NCI-H1092 treated with DMSO at 0.1 percent for 48 hours (cell line): ENCODE data around the gene ARID1A.
"Not testable (repeated sequence)": the region's sequence is repeated elsewhere in the genome, so short reads cannot be mapped to it uniquely, and the experiment has no call there.

Experiments
- DNase-seq: peaks from one replicate; lab custom pipeline; 2025; lab: John Stamatoyannopoulos, UW

The ARID1A gene

DNA sequence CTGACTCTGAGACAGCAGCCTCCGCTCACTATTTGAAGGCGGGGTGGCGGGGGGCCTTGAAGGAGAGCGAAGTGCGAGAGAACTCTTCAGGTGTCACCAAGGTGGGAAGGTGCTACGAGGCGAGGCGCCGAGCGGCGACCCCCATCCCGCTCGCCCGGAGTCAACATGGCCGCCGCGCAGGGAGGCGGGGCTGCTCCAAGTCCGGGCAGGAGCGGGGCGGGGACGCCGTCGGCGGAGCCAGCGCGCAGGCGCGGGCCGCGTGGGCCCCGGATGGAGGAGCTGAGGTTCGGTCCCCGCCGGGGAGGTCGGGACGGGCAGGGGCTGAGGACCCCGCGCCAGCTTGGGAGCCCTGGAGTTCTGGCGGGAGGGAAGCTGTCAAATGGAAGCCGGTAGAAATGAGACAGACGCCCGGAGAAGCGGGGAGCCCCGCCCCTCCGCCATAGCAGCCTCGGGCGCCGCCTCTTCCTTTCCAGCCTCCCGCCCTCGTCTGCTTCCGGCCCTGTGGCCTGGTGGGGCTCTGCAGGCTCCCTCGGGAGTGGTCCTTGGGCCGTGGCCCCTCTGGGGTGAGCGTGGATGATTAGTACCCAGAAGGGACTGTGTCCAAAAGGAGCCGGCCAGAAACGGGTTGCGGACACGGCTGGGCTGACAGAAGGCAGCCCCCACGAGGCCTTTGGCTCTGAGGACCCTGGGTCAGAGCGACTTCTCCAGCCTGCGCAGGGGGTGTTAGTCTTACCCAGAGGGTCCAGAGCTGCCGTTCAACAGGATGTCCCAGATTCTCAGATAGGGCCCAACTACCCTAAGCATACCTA, 92.1 kb downstream of the ARID1A start, which contains the start of gene PIGV:
TSS of gene PIGV (plus strand) at position 245 of the 809 bp plus-strand sequence. CDS start 2,866 bp downstream, outside the sequence.
- DNase-seq: peak; percentile 98

DNA sequence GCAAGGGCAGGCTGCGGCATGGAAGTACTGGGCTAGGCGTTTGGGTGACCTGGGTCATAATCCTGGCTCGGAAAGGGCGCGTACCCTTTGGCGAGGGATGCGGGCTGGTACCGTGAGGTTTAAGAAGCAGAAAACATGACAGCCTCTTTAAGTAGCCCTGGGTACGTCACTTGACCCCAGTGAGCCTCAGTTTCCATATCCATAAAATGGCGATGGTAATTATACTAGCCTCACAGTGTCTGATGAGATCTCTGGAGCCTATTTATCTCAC, 92.6 kb downstream of the ARID1A start:
- DNase-seq: no peak

- peak; percentile 87 for DNase-seq
Observed at GRCh38 chr1:26788836-26789611, 93.2 kb downstream of the ARID1A start.

GRCh38 chr1:26789612-26789865, 93.7 kb downstream of the ARID1A start:
- no peak for DNase-seq

DNA sequence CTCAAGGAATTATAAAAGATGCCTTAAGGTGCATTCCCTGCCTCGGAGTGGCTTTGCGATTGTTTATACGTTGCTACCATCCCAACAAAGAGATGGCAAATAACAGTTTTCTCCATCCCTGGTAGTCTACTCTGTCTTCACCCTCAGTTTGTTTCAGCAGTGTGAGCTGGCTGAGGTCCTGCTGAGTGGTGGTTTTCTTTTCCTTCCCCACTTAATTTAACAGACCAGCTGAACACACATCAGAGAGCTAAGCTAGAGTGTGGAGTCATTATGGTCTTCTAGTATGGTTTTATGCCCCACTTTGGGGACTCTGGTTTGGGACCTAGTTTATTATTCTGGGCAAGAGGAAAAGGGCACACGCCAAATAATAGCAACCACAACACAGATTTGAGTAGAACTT, 94.1 kb downstream of the ARID1A start:
- no peak for DNase-seq

DNA sequence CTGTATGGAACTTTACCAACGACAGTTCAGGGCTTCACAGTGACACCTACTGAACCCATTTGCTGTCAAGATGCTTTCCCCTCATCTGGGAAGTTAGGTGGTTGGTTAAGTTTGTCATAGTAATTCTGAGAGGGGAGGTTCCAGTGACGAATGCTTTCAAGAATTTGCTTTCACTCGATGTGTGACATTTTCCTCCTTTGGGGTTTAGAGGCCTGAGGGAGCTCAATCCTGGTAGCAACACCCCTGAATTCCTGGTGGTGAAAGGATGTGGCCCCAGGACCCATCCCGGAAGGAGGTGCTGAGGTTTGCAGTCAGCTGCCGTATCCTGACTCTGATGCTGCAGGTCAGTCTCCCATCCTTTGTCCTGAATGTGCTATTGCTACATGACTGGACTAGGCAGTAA, 94.7 kb downstream of the ARID1A start:
- DNase-seq: no peak

DNA sequence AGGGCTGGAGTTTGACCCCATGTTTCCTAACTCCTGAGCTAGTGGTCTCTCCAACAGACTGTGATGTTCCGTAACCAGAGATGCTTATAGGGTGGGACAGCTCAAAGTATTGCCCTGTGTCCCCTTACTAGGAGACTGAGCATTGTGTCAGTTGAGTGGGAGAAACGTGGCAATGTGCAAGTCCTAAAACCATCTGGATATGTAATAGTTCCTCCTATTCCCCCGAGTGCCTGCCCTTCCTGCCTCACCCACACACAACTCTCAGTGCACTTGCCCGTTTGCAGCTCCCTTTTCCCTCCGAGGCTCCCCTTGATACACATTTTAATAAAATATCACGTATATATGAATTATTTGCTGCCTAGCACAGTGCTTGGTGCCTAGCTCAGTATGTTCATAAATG, 95.3 kb downstream of the ARID1A start:
- DNase-seq: no peak

- no peak for DNase-seq
Observed at GRCh38 chr1:26791626-26792025, 95.8 kb downstream of the ARID1A start.

GRCh38 chr1:26792924-26793323, 97.1 kb downstream of the ARID1A start:
- DNase-seq: no peak

GRCh38 chr1:26794391-26794790, 98.6 kb downstream of the ARID1A start:
- no peak for DNase-seq

DNA sequence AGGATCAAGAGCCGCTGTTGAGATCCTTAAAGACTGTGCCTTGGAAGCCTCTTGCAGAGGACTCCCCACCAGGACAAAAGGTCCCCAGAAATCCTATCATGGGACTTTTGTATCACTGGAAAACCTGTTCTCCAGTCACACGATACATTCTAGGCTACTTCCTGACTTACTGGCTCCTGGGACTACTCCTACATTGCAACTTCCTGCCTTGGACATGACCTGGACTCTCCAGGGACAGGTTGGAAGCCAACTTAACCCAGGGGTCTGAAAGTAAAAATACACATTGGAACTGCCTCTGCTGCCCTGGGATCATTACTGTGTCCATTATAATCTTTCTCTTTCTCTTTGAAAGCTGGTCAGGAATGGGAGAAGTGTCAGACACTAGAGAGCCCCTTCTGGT, 101.8 kb downstream of the ARID1A start:
- DNase-seq: no peak

DNA sequence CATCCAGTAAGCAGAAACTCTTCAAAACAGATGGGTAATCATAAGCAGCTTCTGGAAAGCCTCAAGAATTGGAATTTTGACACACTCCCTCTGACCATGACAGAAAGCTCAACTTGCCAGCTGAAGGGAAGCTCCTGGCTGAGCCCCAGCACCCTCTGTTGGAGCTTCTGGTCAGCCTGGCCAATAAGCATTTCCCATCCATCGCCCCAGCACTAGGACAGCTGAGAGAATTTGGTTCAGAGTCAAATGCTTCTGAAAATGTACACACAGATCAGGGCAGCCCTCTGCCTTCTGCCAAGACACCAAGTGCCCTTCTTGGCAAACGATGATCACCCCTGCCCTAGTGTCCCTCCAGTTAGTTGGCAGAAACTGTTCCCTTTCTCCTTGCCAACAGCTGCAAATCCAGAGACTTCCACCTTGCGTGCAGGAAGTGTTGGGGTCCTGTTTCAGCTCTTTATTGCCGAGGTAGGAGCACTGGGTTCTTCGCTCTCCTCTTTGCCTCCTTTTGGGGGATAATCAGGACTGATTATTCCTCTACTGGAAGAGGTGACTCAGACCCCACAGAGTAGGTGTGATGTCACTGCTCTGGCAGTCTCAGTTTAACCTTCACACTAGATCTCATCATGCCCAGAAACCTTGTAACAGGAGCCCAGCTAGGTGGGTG, 103.8 kb downstream of the ARID1A start:
- DNase-seq: peak; percentile 65

DNA sequence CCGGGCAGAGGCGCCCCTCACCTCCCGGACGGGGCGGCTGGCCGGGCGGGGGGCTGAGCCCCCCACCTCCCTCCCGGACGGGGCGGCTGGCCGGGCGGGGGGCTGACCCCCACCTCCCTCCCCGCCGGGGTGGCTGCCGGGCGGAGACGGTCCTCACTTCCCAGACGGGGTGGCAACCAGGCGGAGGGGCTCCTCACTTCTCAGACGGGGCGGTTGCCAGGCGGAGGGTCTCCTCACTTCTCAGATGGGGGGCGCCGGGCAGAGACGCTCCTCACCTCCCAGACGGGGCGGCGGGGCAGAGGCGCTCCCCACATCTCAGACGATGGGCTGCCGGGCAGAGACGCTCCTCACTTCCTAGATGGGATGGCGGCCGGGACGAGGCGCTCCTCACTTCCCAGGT, 108.1 kb downstream of the ARID1A start:
- not testable (repeated sequence) for DNase-seq

DNA sequence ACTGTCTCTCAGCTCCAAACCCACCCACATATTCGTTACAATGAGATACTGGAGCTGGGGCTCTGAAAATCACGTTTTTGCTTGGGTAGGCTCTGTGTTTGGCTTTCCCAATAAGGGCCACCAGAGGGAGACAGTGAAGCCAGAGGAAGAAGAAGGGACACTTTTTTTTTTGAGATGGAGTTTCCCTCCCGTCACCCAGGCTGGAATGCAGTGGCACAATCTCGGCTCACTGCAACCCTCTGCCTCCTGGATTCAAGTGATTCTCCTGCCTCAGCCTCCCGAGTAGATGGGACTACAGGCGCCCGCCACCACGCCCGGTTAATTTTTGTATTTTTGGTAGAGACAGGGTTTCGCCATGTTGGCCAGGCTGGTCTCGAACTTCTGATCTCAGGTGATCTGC, 114.3 kb downstream of the ARID1A start:
- peak; percentile 61 for DNase-seq

GRCh38 chr1:26811057-26811456, 115.2 kb downstream of the ARID1A start:
- no peak for DNase-seq

DNA sequence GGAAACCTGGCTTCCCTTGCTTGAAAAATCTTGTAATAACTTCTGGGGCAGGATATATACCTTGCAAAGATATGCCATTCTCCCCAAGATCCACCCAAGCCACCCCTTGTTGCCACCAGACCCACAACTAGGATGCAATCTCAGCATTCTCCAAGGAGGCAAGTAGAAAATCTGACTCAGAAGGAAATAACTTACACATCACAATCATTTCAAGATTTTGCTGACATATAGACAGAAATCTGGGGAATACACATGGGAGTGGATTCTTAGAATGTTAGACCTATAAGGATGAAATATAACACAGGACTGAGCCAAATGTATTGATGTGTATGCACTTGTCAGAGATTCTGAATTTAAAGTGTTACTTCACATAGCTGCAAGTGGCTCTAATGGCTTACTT, 115.9 kb downstream of the ARID1A start:
- DNase-seq: no peak

DNA sequence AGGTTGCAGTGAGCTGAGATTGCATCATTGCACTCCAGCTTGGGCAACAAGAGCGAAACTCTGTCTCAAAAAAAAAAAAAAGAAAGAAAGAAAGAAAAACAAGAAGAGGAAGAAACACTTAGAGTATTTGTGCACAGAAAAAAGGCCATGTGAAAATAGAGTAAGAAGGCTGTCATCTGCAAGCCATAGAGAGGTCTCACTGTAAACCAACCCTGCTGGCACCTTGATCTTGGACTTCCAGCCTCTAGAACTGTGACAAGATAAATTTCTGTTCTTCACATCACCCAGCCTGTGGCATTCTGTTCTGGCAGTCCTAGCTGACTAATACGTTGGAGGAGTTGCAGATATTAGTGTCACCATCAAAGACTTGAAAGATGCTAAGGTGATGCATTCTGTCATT, 118.6 kb downstream of the ARID1A start:
- DNase-seq: no peak

DNA sequence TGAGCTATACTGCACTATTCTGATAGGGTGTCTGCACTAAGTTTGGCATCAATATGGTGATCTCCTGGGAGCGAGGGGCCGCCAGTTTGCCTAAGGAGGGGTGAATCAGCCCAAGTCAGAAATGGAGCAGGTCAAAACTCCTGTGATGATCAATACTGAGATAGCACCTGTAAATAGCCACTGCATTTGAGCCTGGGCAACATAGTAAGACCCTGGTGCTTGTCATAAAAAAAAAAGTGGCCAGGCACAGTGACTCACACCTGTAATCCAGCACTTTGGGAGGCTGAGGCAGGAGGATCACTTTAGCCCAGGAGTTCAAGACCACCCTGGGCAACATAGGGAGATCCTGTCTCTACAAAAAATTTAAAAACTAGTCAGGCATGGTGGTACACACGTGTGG, 119.1 kb downstream of the ARID1A start:
- no peak for DNase-seq

GRCh38 chr1:26820784-26821269, 125.0 kb downstream of the ARID1A start:
- no peak for DNase-seq

- no peak for DNase-seq
Observed at GRCh38 chr1:26822737-26823395, 127.1 kb downstream of the ARID1A start.

- no peak for DNase-seq
Observed at GRCh38 chr1:26824731-26825130, 128.9 kb downstream of the ARID1A start.

GRCh38 chr1:26826261-26827105, 130.7 kb downstream of the ARID1A start, which contains the start of gene ZDHHC18:
TSS of gene ZDHHC18 (plus strand) at chr1:26826688. CDS start at chr1:26826805, 117 bp downstream.
- peak; percentile 67 for DNase-seq
